Gastroesophageal sphincter (tissue), 3 donors: Measurements from ENCODE around the gene C12orf56.
"Not testable (repeated sequence)": the region's sequence is repeated elsewhere in the genome, so short reads cannot be mapped to it uniquely, and the experiment has no call there.

Experiments used
- EP300 ChIP-seq: sonication (generic); formaldehyde crosslinking; IDR thresholded peaks from one replicate; pipeline ENCODE4 v1.6.1; 2017; ENCODE audit warnings: antibody characterized with exemption, mild to moderate bottlenecking
- TF ChIP-seq, protein P1 (sequence below), 4 experiments: fragments of 200-600 bp in 2 of 4; fragments of 450-650 bp in 2 of 4; sonication (generic) in 1 of 4; IDR thresholded peaks; one replicate each; pipeline ENCODE4 v1.5.1; 2017 to 2019; ENCODE audit warnings: antibody characterized with exemption in 4 of 4, mild to moderate bottlenecking in 2 of 4, moderate library complexity in 2 of 4

DNA sequence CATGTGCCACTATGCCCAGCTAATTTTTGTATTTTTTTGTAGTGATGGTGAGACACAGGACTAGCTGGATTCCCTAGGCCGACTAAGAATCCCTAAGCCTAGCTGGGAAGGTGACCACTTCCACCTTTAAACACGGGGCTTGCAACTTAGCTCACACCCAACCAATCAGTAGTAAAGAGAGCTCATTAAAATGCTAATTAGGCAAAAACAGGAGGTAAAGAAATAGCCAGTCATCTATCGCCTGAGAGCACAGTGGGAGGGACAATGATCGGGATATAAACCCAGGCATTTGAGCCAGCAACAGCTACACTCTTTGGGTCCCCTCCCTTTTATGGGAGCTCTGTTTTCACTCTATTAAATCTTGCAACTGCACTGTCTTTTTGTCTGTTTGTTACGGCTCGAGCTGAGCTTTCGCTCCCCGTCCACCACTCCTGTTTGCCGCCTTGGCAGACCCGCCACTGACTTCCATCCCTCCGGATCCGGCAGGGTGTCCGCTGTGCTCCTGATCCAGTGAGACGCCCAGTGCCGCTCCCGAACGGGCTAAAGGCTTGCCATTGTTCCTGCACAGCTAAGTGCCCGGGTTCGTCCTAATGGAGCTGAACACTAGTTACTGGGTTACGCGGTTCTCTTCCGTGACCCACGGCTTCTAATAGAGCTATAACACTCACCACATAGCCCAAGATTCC is 70.9 kb downstream of the C12orf56 start:
- TF ChIP-seq EP300, result not testable (repeated sequence)
- TF ChIP-seq, protein P1, sequence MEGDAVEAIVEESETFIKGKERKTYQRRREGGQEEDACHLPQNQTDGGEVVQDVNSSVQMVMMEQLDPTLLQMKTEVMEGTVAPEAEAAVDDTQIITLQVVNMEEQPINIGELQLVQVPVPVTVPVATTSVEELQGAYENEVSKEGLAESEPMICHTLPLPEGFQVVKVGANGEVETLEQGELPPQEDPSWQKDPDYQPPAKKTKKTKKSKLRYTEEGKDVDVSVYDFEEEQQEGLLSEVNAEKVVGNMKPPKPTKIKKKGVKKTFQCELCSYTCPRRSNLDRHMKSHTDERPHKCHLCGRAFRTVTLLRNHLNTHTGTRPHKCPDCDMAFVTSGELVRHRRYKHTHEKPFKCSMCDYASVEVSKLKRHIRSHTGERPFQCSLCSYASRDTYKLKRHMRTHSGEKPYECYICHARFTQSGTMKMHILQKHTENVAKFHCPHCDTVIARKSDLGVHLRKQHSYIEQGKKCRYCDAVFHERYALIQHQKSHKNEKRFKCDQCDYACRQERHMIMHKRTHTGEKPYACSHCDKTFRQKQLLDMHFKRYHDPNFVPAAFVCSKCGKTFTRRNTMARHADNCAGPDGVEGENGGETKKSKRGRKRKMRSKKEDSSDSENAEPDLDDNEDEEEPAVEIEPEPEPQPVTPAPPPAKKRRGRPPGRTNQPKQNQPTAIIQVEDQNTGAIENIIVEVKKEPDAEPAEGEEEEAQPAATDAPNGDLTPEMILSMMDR (IDR thresholded peaks at IDR 0.05), result not testable (repeated sequence)
